Breast epithelium (tissue), 4 donors: Measurements from ENCODE around the gene ASPHD1. TPM values are rescaled to one million over a fixed set of nuclear protein-coding genes. Genes with fewer than 3 reads are reported as not detected.
A peak's percentile ranks its signal among the peaks of the same experiment; 100 is the strongest.

Experiments used
- DNase-seq, 2 donors: peaks; one replicate each; pipeline ENCODE4 v3.0.0-alpha.2; 2019; ENCODE audit warnings: low spot score in 2 of 2
- H3K27ac ChIP-seq, 2 donors: fragments of 200-600 bp; sonication (generic) in 1 of 2; one replicate each; pipeline ENCODE4 v1.5.1; 2016 to 2019; ENCODE audit warnings: mild to moderate bottlenecking in 1 of 2
- H3K27me3 ChIP-seq, 2 donors: fragments of 200-600 bp; sonication (generic) in 1 of 2; one replicate each; pipeline versions ENCODE4 v1.5.1 to v1.6.0; 2017 to 2019; ENCODE audit warnings: control low read depth in 1 of 2, mild to moderate bottlenecking in 1 of 2
- H3K36me3 ChIP-seq: fragments of 200-600 bp; one replicate; pipeline ENCODE4 v1.5.1; 2019
- H3K4me1 ChIP-seq, 2 donors: fragments of 200-600 bp; sonication (generic); one replicate each; pipeline ENCODE4 v1.5.1; 2016 to 2019; ENCODE audit warnings: control low read depth in 1 of 2
- H3K4me3 ChIP-seq, 3 donors: fragments of 200-600 bp; sonication (generic); 1 replicate in 2 of 3; 2 replicates in 1 of 3; pipeline ENCODE4 v1.5.1; 2016 to 2019; ENCODE audit warnings: mild to moderate bottlenecking in 3 of 3, moderate library complexity in 2 of 3
- H3K9me3 ChIP-seq, 2 donors: fragments of 200-600 bp; sonication (generic) in 1 of 2; one replicate each; pipeline ENCODE4 v1.5.1; 2016 to 2019; ENCODE audit warnings: control low read depth in 1 of 2
- POLR2A ChIP-seq: fragments of 450-650 bp; IDR thresholded peaks from one replicate; pipeline ENCODE4 v1.6.1; 2016; ENCODE audit warnings: antibody characterized with exemption, mild to moderate bottlenecking, moderate library complexity
- POLR2AphosphoS5 ChIP-seq, 3 donors: sonication (generic); formaldehyde crosslinking; IDR thresholded peaks; one replicate each; pipeline ENCODE4 v1.6.1; 2017; ENCODE audit warnings: antibody characterized with exemption in 3 of 3
- intact Hi-C: fragments of 100-400 bp; cut with DNase I; formaldehyde crosslinking; loops from one replicate; pipeline ENCODE4 v1.15.1; 2023; ENCODE audit warnings: low total_unique reads
- total RNA-seq, 3 donors: library from RNA; depleted of rRNA; stranded (reverse); fragments of >200 nt; gene quantifications; one replicate each; pipeline ENCODE4 v1.1.0, GENCODE V29; 2016
- TF ChIP-seq, protein P1 (sequence below), 3 donors: fragments of 450-650 bp; IDR thresholded peaks; one replicate each; pipeline ENCODE4 v1.5.1; 2016 to 2017; ENCODE audit warnings: antibody characterized with exemption in 3 of 3, mild to moderate bottlenecking in 3 of 3, moderate library complexity in 3 of 3

Gene ASPHD1
- total RNA-seq, 3 donors from 2014 or later = 1.3 to 2.5 TPM; not detected in 1

DNA sequence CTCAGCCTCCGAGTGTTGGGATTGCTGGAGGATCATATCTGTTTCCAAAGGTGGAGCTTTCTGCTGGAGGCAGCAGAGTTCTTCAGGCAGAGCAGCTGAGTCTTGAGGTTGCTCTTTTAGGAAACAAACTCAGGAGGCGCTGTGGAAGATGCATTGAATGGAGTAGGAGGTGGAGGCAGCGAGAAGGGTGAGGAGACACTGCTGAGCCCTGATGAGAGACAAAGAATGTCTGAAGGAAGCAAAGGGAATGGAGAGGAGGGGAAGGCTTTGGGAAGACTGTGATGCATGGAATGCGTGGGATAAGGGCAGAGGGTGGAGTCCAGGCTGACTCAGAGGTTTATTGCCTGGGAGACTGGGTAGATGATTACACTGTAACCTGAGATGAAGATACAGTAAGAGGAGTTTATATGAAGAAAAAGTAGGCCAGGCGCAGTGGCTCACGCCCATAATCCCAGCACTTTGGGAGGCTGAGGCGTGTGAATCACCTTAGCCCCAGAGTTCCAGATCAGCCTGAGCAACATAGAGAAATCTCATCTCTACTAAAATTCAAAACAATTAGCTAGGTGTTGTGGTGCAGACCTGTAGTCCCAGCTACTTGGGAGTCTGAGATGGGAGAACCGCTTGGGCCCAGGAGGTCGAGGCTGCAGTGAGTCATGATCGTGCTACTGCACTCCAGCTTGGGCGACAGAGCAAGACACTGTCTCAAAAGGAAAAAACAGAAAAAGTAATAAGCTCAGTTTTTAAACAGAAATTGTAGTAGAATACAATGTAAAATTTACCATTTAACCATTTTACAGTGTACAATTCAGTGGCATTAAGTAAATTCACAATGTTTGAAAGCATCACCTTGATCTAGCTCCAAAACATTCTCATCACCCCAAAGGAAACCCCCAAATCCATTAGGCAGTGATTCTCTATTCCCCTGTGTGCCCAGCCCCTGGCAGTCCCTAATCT, 43.8 kb downstream of the ASPHD1 start:
- no peaks in the 10 kb centered on the region for H3K27me3 ChIP-seq
- intact Hi-C loops = no loop called here
- no peaks in the 10 kb centered on the region for H3K4me1 ChIP-seq
- DNase-seq = no peak
- H3K4me3 ChIP-seq = no peak overlapping the region
- H3K27ac ChIP-seq = peak overlapping the region; percentile 30 to 65
- TF ChIP-seq, protein P1, sequence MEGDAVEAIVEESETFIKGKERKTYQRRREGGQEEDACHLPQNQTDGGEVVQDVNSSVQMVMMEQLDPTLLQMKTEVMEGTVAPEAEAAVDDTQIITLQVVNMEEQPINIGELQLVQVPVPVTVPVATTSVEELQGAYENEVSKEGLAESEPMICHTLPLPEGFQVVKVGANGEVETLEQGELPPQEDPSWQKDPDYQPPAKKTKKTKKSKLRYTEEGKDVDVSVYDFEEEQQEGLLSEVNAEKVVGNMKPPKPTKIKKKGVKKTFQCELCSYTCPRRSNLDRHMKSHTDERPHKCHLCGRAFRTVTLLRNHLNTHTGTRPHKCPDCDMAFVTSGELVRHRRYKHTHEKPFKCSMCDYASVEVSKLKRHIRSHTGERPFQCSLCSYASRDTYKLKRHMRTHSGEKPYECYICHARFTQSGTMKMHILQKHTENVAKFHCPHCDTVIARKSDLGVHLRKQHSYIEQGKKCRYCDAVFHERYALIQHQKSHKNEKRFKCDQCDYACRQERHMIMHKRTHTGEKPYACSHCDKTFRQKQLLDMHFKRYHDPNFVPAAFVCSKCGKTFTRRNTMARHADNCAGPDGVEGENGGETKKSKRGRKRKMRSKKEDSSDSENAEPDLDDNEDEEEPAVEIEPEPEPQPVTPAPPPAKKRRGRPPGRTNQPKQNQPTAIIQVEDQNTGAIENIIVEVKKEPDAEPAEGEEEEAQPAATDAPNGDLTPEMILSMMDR (IDR thresholded peaks at IDR 0.05) = no peak
- TF ChIP-seq POLR2A (no peak), POLR2AphosphoS5 (IDR thresholded peaks at IDR 0.05) (no peak)
- H3K36me3 ChIP-seq = no peaks in the 10 kb centered on the region
- H3K9me3 ChIP-seq = no peaks in the 10 kb centered on the region

DNA sequence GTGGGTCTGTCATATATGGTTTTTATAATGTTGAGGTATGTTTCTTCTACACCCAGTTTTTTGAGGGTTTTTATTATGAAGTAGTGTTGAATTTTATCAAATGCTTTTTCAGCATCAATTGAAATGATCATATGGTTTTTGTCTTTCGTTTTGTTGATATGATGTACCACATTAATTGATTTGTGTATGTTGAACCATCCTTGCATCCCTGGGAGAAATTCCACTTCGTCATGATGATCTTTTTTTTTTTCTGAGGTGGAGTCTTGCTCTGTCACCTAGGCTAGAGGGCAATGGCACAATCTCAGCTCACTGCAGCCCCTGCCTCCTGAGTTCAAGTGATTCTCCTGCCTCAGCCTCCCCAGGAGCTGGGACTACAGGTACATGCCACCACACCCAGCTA, 47.6 kb downstream of the ASPHD1 start:
- Histone ChIP-seq H3K9me3 (no peaks in the 10 kb centered on the region), H3K27ac (no peak overlapping the region), H3K4me1 (no peaks in the 10 kb centered on the region), H3K4me3 (no peak overlapping the region), H3K27me3 (no peaks in the 10 kb centered on the region), H3K36me3 (no peaks in the 10 kb centered on the region)
- DNase-seq = no peak
- intact Hi-C loops = no loop called here
- TF ChIP-seq, protein P1 (IDR thresholded peaks at IDR 0.05) = no peak
- TF ChIP-seq POLR2A (no peak), POLR2AphosphoS5 (IDR thresholded peaks at IDR 0.05) (no peak)

DNA sequence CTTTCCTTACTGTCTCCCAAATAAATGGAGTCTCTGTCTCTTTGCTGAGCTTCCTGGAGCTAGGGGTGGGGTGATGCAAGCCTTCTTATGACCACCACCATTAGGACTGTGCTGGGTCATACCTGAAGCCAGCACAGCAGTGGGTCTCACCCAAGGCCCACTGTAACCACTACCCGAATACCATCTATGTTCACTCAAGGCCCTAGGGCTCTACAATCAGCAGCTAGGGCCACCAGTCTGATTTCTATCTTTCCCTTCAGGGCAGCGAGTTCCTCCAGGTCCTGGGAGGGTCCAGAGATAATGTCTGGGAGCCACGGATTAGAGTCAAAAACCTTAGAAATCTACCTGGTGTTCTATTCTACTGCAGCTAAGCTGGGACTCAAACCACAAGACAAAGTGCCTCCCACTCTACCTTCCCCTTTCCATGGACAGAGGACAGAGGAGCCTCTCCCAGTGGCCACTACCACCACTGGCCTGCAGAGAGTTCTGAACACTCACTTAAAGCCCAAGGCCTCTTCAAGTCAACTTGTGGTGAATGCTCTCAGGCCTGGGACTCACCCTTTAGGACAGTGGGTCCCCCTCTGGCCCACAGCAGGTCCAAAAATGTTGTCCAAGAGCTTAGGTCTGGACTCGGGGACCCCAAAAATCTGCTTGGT, 50.6 kb downstream of the ASPHD1 start:
- H3K4me3 ChIP-seq = no peak overlapping the region
- no peaks in the 10 kb centered on the region for H3K27me3 ChIP-seq
- DNase-seq = no peak
- H3K9me3 ChIP-seq = no peaks in the 10 kb centered on the region
- intact Hi-C loops = no loop called here
- no peaks in the 10 kb centered on the region for H3K4me1 ChIP-seq
- H3K36me3 ChIP-seq = no peaks in the 10 kb centered on the region
- H3K27ac ChIP-seq = no peak overlapping the region
- TF ChIP-seq POLR2A (no peak), POLR2AphosphoS5 (IDR thresholded peaks at IDR 0.05) (no peak)
- TF ChIP-seq, protein P1 (IDR thresholded peaks at IDR 0.05) = no peak

DNA sequence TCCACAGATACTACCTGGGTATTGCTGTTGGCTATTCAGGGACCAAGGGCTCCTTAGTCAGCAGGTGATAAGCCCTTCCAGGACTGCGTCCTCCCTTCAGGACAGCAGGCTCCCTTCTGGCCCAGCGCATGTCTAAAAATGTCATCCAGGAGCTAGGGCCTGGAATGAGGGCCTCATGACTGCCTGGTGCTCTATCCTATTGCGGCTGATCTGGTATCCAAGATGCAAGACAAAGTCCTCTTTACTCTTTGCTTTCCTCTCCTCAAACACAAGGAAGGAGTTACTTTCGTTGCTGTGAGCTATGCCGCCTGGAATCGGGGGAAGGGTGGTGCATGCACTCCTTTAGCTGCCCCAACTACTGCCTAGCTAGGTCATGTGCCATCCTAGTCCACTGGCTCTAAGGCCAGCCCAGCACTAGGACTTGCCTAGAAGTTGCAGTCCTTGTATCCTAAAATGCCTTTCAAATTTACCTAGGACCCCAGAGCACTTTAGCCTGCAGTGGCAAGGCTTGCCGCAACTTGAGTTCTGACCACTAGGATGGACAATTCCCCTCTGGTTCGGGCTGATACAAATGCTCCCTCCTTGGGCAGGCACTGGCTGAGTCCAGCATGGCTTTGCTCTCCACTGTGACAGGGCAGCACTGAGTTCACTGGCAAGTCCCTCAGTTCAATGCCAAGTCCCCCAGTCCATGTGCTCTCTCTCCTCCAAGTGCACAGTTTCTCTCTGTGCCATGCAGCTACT, 51.5 kb downstream of the ASPHD1 start:
- no peaks in the 10 kb centered on the region for H3K4me1 ChIP-seq
- H3K27me3 ChIP-seq = no peaks in the 10 kb centered on the region
- no peak for TF ChIP-seq POLR2A
- no peak for TF ChIP-seq POLR2AphosphoS5 (IDR thresholded peaks at IDR 0.05)
- TF ChIP-seq, protein P1 (IDR thresholded peaks at IDR 0.05) = no peak
- intact Hi-C loops = no loop called here
- H3K4me3 ChIP-seq = no peak overlapping the region
- no peak for DNase-seq
- no peaks in the 10 kb centered on the region for H3K9me3 ChIP-seq
- H3K27ac ChIP-seq = no peak overlapping the region
- no peaks in the 10 kb centered on the region for H3K36me3 ChIP-seq

Other genes with a start within 250 kb of the ASPHD1 start
- gene SPN, start 237.2 kb upstream of the ASPHD1 start, total RNA-seq = 1 to 10 TPM; 1.4 to 5.1 (median 2.3) TPM
- 10 to 100 TPM in 1 of 3 donors, 1 to 10 TPM in 2; 2.4 to 13.3 (median 9.5) TPM for gene QPRT, start 221.3 kb upstream of the ASPHD1 start, total RNA-seq
- 1 to 10 TPM in 2 of 3 donors, under 1 TPM in 1; 0.66 to 2.1 (median 1.8) TPM for gene C16orf54, start 154.5 kb upstream of the ASPHD1 start, total RNA-seq
- under 1 TPM in 1 of 3 donors, not detected in 2; 0.33 TPM for gene ZG16, start 122.2 kb upstream of the ASPHD1 start, total RNA-seq
- gene KIF22, start 109.7 kb upstream of the ASPHD1 start, total RNA-seq = 10 to 100 TPM; 16.3 to 50.2 (median 22.3) TPM
- 10 to 100 TPM; 49.3 to 61.9 (median 60.0) TPM for gene MAZ, start 94.0 kb upstream of the ASPHD1 start, total RNA-seq
- 1 to 10 TPM; 2.9 to 3.9 (median 3.5) TPM for gene PRRT2, start 88.3 kb upstream of the ASPHD1 start, total RNA-seq
- 10 to 100 TPM; 26.6 to 40.5 (median 29.8) TPM for gene PAGR1, start 84.3 kb upstream of the ASPHD1 start, total RNA-seq
- 100 to 1,000 TPM in 1 of 3 donors, 10 to 100 TPM in 2; 78.1 to 132 (median 99.7) TPM for gene MVP, start 80.0 kb upstream of the ASPHD1 start, total RNA-seq
- gene CDIPT, start 37.3 kb upstream of the ASPHD1 start, total RNA-seq = 100 to 1,000 TPM; 102 to 119 (median 117) TPM
- 1 to 10 TPM in 2 of 3 donors, under 1 TPM in 1; 0.16 to 7.2 (median 5.0) TPM for gene SEZ6L2, start 938 bp upstream of the ASPHD1 start, total RNA-seq
- 10 to 100 TPM; 14.3 to 20.5 (median 18.7) TPM for gene KCTD13, start 25.7 kb downstream of the ASPHD1 start, total RNA-seq
- 100 to 1,000 TPM; 111 to 135 (median 128) TPM for gene TMEM219, start 61.6 kb downstream of the ASPHD1 start, total RNA-seq
- 10 to 100 TPM; 31.8 to 51.1 (median 37.3) TPM for gene TAOK2, start 73.4 kb downstream of the ASPHD1 start, total RNA-seq
- gene HIRIP3, start 95.1 kb downstream of the ASPHD1 start, total RNA-seq = 10 to 100 TPM; 10.5 to 18.2 (median 15.5) TPM
- 10 to 100 TPM; 31.8 to 39.7 (median 38.6) TPM for gene INO80E, start 95.8 kb downstream of the ASPHD1 start, total RNA-seq
- gene DOC2A, start 110.5 kb downstream of the ASPHD1 start, total RNA-seq = 1 to 10 TPM in 2 of 3 donors, under 1 TPM in 1; 0.48 to 4.5 (median 2.3) TPM
- gene C16orf92, start 122.7 kb downstream of the ASPHD1 start, total RNA-seq = not detected
- under 1 TPM in 1 of 3 donors, not detected in 2; 0.29 TPM for gene TLCD3B, start 130.8 kb downstream of the ASPHD1 start, total RNA-seq
- 100 to 1,000 TPM; 479 to 672 (median 540) TPM for gene ALDOA, start 165.3 kb downstream of the ASPHD1 start, total RNA-seq
- 10 to 100 TPM; 47.7 to 55.1 (median 51.7) TPM for gene PPP4C, start 175.5 kb downstream of the ASPHD1 start, total RNA-seq
- under 1 TPM; 0.73 to 0.98 (median 0.80) TPM for gene TBX6, start 191.4 kb downstream of the ASPHD1 start, total RNA-seq
- 100 to 1,000 TPM; 106 to 143 (median 114) TPM for gene YPEL3, start 195.7 kb downstream of the ASPHD1 start, total RNA-seq
- 1 to 10 TPM; 1.6 to 7.3 (median 2.0) TPM for gene GDPD3, start 213.0 kb downstream of the ASPHD1 start, total RNA-seq
- 10 to 100 TPM; 46.5 to 82.1 (median 67.5) TPM for gene MAPK3, start 222.7 kb downstream of the ASPHD1 start, total RNA-seq